HG03280 (cell line): Measurements from ENCODE around the gene NAT9.

ENCODE experiments used
- ATAC-seq: cut with Tn5 transposase; IDR thresholded peaks from one replicate; pipeline ENCODE4 v1.9.1; 2021; ENCODE audit warnings: mild to moderate bottlenecking, moderate library complexity; ENCODE audit not compliant: unreplicated experiment

Gene NAT9

GRCh38 chr17:74746922-74747321 is 29.2 kb downstream of the NAT9 start:
- no peak for ATAC-seq

- ATAC-seq, result no peak
These were observed 29.8 kb downstream of the NAT9 start for GRCh38 chr17:74746376-74746775.

GRCh38 chr17:74745548-74746177 is 30.5 kb downstream of the NAT9 start:
- no peak for ATAC-seq

GRCh38 chr17:74744714-74745547 is 31.2 kb downstream of the NAT9 start:
- ATAC-seq, result no peak

- no peak for ATAC-seq
These were observed 31.8 kb downstream of the NAT9 start for GRCh38 chr17:74744349-74744713.

GRCh38 chr17:74743755-74744154 is 32.4 kb downstream of the NAT9 start:
- no peak for ATAC-seq

GRCh38 chr17:74742978-74743545 is 33.1 kb downstream of the NAT9 start:
- ATAC-seq, result no peak

GRCh38 chr17:74742153-74742515 is 34.0 kb downstream of the NAT9 start:
- ATAC-seq, result no peak

- no peak for ATAC-seq
These were observed 35.3 kb downstream of the NAT9 start for GRCh38 chr17:74740641-74741387.

- ATAC-seq, result no peak
These were observed 36.0 kb downstream of the NAT9 start for GRCh38 chr17:74740173-74740572.

GRCh38 chr17:74739227-74739831 is 36.8 kb downstream of the NAT9 start:
- no peak for ATAC-seq

GRCh38 chr17:74738051-74738996 is 37.8 kb downstream of the NAT9 start:
- peak; percentile 36 for ATAC-seq

- ATAC-seq, result no peak
These were observed 38.7 kb downstream of the NAT9 start for GRCh38 chr17:74737299-74738050.

GRCh38 chr17:74736513-74737298 is 39.4 kb downstream of the NAT9 start, which contains the start of gene RAB37:
TSS of gene RAB37 (plus strand) at chr17:74737256. CDS start at chr17:74737273, 17 bp downstream.
- ATAC-seq, result peak; percentile 46

GRCh38 chr17:74734256-74734655 is 41.9 kb downstream of the NAT9 start:
- ATAC-seq, result no peak

- ATAC-seq, result no peak
These were observed 42.6 kb downstream of the NAT9 start for GRCh38 chr17:74733365-74734122.

GRCh38 chr17:74732042-74732867 is 43.9 kb downstream of the NAT9 start:
- no peak for ATAC-seq
